HG03196 (cell line): ENCODE data around the gene C16orf74.

Experiments used
- ATAC-seq: cut with Tn5 transposase; IDR thresholded peaks from one replicate; pipeline ENCODE4 v1.9.1; 2021; ENCODE audit not compliant: unreplicated experiment

Gene C16orf74

DNA sequence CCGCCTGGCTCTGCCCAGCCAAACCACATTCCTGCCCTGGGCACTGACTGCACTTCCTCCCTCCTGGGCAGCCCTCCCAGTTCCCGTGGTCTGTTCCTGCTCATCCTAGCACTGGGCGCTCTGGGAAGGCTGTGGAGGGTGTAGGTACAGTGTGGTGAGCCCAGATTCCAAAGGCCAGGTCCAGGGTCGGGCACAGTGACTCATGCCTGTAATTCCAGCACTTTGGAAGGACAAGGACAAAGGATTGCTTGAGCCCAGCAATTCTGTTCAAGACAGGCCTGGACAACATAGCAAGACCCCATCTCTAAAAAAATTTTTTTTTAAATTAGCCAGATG, 30.6 kb downstream of the C16orf74 start:
- no peak for ATAC-seq

DNA sequence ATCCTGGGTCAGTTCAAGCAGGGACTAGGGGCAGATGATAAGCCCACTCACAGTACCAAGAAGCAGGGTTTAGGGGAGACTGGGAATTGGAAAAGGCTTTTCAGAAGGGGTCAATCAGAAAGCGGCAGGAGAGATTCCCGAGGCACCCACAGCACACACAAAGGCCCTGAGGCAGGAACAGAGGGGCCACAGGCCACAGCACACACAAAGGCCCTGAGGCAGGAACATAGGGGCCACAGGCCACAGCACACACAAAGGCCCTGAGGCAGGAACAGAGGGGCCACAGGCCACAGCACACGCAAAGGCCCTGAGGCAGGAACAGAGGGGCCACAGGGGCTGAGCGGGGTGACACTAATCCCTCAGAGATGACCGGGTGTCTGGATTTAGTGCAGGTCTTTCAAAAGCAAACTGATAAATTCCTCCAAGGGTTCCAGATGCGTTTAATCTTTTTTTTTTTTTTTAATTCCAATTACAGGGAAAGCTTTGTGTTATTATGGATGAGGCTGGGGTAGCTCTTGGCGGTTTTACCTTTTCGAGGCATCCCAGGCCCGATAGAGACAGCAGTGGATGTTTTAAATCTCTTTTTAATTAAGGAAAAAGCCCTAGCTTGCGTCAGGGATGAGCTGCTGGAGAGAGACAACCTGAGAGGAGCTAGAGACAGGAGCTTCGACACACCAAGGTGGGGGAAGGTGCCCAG, 31.1 kb downstream of the C16orf74 start:
- ATAC-seq = no peak

DNA sequence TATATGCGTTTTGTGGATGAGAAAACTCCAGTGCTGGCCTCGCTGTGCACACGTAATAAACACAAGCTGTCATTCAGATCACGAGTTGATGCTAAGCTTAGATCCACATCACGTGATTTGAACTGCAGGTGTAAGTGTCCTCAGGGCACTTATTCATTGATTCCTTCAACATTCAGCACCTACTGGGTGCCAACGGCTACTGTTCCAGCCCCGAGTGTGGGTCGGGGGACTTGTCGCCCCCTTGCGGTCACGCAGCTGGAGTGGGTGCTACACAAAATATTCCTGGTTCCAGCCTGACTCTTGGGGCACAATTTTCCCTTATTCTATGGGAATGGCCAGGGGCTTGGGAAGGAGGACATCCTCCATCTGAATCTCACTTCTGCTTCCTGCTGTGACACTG, 32.2 kb downstream of the C16orf74 start:
- ATAC-seq = no peak

DNA sequence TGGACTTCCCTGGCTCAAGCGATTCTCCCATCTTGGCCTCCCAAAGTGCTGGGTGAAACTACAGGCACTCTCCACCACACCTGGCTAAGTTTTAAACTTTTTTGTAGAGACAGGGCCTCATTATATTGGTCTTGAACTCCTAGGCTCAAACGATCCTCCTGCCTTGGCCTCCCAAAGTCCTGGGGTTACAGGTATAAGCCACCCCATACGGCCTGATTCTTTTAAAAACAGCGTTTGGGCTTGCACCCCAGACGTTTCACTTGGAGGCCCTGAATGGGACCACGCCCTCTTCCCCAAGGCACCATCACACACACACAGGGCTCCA, 32.8 kb downstream of the C16orf74 start:
- no peak for ATAC-seq

DNA sequence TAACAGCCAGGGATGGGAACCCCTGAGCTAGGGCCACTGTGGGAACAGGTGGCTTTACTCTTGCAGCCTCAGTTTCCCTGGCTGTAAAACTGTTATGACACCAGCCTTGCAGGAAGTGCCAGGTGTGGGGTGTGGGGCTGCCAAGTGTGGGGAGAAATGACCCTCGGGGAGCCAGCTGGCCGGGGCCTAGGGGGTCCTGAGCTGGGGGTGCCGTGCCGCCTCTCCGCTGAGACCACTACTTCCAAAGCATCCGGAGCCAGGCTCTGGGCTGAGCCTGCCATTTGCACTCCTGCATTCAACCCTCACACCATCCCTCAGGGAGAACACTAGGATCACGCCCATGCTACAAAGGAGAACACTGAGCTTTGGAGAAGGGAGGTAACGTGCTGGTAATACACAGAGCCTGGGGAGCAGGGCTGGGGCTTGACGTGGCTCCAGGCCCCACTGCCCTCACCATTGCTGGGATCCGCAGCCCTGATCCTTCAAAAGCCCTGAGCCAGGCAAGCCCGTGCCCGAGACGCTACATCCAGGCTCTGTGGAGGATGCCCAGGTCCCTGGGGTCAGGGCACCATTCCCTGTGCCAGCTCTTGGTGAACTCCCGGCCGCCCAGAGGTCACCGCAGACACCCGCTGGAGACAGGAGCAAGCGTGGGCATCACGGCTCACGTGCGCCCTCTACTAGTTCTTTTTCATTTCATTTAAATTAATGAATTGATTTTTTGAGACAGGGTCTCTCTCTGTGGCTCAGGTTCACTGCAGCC, 33.3 kb downstream of the C16orf74 start:
- ATAC-seq = no peak

DNA sequence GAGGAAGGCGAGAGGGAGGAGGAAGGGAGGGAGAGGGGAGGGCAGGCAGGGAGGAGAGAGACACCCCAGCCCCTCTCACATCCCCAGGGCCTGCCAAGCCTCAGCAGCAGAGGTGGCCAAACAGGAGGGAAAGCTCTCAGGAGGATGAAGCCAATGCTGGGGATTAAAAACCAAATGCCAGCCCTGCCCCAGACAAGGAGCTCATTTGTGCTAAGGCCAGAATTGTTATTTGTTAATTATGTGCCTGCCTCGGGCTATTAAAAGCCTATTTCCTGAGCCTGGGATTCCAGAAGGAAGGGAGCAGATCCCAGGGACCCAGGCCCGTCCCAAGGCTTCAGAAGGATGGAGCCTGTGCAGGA, 34.2 kb downstream of the C16orf74 start:
- ATAC-seq = no peak

DNA sequence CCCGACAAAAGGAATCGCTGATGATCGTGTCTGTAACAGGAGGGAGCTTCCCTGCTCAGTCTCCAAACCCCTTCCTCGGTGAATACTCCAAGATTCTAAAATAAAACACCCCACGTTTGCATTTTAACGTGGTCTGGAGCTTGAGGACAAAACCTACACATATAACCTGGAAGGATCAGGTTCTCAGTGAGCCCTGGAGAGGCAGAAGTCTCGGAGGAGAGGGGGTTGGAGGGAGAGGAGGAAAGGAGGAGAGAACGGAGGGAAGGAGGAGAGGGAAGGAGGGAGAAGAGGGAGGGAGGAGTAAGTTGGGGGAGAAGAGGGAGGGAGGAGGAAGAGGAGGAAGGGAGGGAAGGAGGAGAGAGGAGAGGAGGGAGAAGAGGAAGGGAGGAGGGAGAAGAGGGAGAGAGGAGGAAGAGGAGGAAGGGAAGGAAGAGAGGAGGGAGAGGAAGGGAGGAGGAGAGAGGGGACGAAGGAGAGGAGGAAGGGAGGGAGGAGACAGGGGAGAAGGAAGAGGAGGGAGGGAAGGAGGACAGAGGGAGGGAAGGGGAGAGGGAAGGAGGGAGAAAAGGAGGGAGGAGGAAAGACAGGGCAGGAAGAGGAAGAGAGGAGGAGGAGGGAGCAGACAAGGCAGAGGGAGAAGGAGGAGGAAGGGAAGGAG, 34.7 kb downstream of the C16orf74 start:
- no peak for ATAC-seq

DNA sequence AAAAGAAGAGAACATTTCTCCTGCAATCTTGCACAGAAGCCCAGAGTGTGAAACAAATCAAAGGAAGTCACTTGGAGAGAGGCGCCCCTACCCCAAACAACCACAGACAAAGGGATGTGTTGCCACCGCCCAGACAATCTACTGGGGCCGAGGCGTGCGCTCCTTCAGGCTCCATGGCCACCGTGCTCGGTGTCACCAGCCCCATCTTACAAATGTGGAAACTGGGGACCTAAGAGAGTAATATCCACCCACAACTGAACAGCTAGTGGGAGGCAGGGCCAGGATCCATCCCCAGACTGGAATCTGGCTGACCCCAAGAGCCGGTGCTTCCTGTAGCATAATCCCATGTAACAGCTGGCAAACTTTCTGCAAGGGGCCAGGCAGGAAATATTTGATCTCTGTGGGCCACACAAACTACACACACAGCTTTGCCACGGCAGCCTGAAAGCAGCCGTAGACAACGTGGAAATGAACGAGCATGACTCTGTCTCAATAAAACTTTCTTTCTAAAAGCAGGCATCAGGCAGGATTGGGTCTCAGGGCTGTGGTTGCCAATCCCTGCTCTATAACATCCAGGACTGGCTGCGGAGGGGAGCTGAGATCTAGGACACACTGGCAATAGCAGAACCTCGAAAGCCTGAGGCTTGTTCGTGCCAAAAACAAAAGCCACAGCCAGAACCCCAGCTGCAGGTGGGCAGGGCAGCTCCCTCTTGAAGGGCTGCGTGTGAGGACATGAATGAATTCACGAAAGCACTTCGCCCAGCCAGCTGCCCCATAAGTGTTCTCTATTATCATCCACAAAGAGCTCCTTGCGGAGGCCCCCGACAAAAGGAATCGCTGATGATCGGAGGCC, 35.5 kb downstream of the C16orf74 start:
- ATAC-seq = no peak

DNA sequence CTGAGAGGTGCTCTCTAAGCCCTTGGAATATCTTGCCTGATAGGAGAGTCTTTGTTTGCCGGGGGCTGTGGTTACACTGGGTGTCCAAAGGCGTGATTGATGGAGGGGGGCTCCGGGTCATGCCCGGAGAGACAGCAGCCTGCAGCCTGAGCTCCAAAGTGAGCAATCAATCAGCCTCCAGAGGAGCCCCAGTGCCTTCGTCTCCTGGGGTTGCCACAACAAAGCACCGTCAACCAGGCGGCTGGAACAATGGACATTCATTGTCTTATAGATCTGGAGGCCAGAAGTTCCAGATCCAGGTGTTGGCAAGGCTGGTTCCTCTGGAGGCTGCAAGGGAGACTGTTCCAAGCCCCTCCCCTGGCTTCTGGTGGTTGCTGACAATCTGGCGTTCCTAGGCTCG, 38.1 kb downstream of the C16orf74 start:
- ATAC-seq = no peak

DNA sequence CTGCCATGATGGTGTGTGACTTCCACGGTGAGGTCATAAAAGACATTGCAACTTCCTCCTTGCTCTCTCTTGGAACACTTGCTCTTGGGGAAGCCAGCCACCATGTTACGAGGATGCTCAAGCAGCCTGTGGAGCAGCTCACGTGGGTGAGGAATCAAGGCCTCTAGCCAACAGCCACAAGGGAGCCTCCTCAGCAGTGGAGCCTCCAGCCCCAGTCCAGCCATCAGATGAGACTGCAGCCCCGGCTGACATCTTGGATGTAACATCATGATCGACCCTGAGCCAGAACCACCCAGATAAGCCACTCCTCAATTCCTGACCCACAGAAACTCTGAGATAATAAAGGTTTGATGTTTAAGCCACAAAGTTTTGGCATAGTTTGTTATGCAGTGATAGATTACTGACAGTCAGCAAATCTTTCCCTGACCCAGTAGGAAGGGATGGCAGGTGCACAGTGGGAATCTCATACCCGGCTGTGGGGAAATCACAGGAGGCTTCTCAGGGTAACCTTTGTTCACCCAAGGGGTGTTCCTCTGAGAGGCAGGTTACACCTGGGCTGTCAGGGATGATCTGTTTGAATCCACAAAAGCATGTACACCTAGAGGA, 38.8 kb downstream of the C16orf74 start:
- ATAC-seq = no peak

DNA sequence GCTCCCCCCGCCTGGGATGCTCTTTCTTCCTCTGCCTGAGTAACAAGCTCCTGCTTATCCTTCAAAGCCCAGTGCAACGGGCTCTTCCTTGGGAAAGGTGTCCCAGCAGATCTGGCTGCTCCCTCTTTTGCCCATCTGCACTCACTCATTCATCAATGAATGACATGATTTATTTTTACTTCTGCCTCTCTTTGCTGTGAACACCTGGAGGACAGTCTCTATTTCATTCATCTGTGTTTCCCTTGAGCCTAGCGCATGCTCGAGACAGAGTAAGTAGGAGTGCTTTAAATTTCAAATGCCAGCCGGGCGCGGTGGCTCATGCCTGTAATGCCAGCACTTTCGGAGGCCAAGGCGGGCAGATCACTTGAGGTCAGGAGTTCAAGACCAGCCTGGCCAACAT, 40.2 kb downstream of the C16orf74 start:
- ATAC-seq = no peak

DNA sequence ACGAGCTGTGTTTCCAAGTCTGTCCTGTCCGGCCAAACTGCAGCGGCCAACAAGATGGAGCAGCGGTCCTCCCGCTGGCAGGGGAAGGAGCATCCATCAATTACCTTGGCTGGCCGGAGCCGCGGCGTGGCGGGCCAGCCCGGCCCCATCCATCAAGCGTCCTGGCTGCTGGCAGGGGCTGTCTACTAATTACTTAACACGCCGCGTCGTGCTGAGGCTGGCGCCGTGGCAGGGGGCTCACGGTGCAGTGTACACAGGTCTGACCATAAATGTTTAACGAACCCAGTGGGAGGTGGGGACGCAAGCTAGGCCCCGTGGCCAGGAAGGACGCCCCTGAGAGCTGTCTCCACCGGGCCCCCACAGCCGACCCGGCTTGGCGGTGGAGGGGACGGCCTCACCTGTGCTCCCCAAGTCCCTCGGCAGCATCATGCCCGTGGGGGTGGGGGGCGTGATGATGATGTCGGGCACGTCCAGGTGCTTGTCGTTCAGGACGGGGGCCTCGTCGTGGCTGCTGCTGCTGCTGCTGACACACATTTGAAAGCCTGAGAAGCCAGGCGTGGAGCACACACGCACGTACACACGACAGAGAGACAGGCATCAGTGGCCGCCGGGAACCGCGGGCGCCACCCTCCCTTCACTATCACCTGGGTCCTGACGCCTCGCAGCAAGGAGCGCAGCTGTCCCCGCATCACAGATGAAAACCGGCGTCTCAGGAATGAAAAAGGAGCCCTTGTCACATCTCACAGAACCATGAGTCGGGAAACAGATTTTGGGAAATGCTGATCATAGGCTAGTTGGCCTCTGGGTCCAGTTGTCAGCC, 40.9 kb downstream of the C16orf74 start:
- no peak for ATAC-seq

DNA sequence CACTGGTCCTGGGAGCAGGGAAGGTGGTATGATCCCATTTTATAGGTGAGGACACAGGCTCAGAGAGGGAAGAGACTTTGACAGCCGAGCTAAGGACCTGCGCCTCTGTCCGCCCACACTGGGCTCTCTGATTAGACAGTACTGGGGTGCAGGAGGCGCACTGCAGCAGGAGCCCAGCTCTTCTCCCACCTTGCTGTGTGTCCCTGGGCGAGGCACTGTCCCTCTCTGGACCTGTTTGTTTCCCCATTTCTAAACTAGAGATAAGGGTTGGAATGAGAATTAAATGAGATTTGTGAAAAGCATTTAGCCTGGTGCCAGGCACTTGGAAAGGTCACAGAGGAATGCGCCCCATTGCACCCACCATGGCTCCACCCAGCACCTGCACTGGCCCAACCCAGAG, 42.6 kb downstream of the C16orf74 start:
- no peak for ATAC-seq

DNA sequence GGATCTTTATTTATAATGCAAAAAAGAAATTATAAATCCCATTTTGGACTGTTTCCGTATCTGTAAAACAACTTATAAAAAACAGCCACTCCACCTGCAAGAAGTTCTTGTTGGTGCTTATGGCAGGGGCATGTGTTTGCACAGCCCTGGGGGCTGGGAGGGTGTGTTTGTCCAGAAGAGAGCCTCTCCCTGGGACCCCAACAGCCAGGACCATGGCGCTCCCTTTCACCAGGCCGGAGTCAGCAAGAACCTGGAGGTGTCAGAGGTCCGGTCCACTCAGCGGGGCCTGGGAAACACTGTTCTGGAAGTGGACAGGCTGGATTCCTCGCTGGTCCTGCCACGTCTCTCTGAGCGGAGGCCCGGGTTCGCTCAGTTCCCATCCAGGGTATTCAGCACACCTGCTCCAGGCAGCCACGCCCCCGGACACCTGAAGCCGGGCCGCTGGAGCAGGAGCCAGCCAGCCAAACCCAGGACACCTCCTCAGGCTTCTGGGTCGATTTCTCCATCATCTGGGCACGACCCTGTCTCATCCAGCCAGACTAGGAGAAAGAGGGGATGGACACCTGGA, 43.3 kb downstream of the C16orf74 start:
- ATAC-seq = no peak

DNA sequence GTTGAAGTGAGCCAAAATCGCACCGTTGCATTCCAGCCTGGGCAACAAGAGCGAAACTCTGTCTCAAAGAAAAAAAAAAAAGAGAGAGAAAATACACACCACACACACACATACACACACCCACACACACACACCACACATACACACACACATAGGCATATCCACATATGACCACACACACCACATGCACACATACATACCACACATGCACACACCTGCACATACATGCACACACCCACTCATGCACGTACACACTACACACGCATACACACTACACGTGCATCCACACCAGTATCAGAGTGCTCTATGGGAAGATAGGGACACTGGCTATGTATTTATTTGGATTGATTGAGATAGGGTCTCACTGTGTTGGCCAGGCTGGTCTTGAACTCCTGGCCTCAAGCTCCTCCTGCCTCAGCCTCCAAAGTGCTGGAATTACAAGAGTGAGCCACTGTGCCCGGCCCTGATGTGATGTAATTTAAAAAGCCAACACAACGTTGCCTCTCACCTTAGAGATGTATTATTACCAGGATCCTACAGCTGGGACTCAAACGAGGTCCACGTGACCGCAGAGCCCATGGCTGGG, 44.4 kb downstream of the C16orf74 start:
- ATAC-seq = no peak

DNA sequence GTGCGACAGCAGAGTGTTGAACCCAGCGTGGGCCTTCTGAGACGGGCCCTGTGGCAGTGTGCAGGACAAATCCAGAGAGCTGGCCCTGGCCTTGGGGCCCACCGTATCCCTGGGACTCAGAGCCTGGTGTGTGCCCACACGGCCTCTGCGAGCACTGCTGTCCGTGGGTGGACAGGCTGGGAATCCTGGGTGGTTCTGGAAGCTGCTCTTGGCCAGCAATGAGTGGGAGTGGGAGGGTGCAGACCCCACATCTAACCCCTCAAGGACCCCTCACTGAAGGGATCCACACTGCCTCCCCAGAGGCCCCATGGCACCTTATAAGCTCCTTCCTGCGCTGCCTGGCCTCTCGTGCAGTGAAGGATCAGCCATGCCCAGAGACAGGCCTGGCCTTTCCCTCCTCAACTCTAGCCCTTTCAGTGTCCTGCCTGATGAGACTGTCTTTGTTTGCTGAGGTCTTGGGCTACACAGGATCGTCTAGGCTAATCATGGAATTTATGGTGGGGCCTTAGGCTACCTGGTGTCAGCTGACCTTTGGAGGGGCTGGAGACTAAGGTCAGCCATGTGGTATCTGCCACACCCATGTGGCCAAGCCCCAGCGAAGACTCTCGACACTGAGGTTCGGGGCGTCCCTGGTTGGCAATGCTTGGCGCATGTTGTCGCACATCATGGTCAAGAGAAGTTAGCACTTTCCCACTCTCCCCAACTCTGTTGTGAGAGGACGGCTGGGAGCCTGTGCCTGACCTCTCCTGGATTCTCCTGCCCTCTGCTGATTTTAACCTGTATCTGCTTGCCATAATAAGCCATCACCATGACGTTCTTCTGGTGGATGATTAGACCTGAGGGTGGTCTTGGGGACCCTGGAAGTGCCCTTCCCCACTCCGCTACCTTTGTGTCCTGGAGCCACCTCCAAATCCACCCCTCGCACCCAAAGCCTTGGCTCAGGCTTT, 45.7 kb downstream of the C16orf74 start:
- ATAC-seq = no peak

DNA sequence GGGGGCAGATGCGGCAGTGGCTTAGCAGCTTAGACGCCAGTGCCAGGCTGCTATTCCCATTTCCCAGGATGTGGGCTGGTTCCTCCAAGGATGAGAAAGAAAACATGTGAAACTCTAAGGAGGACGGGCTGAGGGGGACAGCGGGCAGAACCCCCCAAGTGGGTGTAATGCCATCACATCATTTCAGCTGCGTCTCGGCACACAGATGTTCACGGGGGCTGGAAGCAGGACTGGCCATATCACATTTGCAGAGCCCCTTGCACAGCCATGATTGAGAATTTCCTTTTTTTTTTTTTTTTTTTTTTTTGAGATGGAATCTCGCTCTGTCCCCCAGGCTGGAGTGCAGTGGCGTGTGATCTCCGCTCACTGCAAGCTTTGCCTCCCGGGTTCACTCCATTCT, 46.9 kb downstream of the C16orf74 start:
- no peak for ATAC-seq

DNA sequence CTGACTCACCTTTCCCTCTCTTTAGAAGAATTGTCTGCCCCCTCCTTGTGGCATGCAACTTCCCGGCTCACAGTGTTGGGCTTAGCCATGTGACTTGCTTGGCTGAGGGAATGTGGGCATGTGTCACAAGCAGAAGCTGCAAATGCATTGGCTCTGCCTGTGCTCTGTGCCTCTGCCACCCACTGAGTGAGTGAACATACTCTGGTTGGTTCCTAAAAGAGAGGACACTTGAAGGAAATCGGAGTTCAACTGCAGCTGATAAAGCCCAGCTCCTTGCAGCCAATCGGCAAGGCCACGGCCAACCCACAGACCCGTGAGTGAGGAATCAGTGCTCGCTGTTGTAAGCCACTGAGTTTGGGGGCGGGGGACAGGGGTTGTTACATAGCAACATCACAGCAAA, 51.3 kb downstream of the C16orf74 start:
- no peak for ATAC-seq
